ENCODE results near the gene ACP2.
A peak's percentile ranks its signal among the peaks of the same experiment; 100 is the strongest.
"Not testable (repeated sequence)": the region's sequence is repeated elsewhere in the genome, so short reads cannot be mapped to it uniquely, and the experiment has no call there.

ACP2 gene

GRCh38 chr11:47243454-47243853, 5.2 kb downstream of the ACP2 start:
- DNase-seq (ENCODE audit: low read depth), result no peak

DNA sequence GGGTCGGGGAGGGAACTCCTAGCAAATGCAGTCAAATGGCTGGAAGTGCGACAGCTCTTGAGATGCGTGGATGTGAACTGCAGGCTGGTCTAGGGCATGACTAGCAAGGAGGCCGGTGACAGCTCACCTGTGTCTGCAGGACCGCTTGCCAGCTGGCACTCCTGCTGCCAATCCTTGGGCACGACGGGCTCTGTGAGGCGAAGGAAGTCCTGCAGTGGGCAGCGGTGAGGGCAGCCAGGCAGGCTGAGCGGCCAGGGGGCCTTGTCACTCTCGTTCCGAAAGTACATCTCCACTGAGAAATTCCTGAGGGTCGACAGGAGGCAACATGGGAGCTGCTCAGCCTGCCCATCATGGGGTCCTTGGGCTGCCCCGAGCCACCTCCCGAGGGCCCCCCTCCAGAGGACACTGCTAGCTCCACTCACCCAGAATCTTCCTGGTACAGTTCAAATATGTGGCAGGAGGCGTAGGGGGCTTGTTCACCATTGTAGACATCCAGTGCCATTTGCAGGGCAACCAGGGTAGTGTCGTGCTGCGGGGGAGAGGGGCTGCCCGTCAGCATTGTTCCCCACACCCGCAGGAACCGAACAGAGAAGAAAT, 5.9 kb downstream of the ACP2 start:
- DNase-seq (ENCODE audit: low read depth), result no peak

DNA sequence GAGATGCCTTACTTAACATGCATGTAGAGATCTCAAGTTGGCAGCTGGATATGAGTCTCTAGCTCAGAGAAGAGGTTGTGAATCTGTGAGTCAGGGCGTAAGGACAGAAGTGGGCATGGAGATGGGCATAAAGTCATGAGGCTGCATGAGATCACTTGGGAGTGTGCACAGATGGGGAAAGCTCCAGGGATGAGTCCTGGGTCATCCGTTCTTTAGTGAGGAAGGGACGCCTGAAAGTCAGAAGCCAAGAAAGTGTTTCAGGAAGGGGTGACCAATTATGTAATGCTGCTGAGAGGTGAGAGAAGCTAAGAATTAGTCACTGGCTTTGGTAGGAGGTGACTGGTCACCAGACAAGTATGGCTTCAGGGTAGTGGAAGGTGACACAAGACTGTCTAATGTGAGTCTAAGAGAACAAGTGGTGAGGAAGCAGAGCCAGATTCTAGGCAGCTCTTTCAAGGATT, 6.7 kb downstream of the ACP2 start:
- DNase-seq (ENCODE audit: low read depth), result no peak

DNA sequence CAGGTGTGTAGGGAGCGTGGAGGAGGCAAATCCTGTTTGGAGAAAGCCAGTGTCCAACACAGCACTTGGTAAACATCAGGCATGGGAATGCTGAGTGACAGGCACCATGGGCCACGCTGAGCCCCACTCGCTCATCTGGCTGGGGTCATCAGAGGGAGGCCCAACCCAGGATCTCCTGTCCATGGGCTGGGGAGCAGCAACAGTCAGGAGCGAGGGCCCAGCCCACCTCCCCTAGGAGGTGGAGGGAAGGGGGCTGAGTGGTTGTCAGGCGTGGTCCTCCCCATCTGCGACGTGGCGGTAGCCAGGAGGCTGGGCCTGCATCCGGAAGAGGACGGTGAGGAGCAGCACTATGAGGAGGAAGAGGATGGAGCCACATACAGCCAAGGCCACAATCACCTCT, 8.8 kb downstream of the ACP2 start:
- no peak for DNase-seq (ENCODE audit: low read depth)

GRCh38 chr11:47236482-47236881, 12.1 kb downstream of the ACP2 start:
- DNase-seq (ENCODE audit: low read depth), result no peak

DNA sequence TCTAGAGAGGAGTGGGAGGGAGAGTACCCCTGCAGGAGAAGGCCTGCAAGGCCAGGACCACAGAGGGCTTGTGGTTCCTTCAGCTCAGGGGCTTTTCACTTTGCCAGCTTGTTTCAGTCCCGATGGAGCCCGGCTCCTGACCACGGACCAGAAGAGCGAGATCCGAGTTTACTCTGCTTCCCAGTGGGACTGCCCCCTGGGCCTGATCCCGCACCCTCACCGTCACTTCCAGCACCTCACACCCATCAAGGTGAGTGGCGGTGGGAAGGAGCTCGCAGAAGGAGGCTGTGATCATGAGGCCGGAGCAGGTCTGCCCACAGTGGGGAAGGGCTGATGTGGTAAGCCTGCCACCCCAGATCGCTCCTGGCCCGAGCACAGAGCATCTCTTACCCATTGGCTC, 13.5 kb downstream of the ACP2 start:
- DNase-seq (ENCODE audit: low read depth), result no peak

- DNase-seq (ENCODE audit: low read depth), result no peak
These were observed 13.9 kb downstream of the ACP2 start for GRCh38 chr11:47234669-47235100.

DNA sequence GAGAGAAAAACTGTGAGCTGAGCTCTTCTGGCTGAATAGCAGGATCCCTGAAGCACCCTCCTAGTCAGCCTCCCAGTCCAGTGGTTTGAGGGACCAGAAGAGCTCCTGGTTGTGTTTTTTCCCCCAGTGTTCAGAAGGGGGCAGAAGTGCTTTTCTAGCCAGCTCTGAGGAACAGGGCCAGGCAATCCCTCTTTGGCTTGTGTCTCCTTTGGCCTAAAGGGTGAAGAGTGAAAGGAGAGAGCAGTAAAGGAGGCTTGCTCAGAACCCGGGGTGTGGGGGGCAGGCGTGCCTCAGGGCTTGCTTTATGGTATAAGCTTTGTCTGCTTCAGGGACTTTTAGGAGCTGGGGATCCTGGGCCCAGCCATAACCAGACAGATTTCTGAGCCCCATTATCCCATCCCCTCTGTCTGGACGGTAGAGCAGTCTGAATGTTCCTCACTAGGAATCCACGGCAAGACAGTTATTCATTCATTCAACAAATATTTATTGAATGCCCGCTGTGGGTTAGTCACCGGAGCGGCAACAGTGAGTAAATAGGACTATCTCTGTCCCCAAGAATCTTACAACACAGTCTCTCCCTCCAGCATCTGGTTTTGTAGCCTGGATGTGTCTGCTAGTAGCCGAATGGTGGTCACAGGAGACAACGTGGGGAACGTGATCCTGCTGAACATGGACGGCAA, 14.5 kb downstream of the ACP2 start:
- DNase-seq (ENCODE audit: low read depth), result no peak

DNA sequence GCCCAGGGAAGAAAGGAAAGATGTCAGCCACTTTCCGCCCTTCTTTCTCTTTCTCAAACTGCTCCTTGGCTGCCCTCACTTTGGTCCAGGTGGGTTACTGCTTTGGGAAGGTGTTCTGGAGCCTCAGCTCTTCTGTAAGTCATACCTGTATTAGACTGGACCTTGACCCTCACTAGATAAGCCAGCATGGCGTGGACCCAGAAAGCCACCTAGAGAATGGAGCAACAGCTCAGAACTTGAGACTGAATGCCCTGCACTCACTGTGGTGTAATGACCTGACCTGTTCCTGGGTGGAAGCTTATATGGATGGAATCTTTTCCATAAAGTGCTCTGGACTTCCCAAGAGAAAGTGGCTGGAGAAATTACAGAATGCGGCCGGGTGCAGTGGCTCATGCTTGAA, 15.6 kb downstream of the ACP2 start:
- DNase-seq (ENCODE audit: low read depth), result no peak

DNA sequence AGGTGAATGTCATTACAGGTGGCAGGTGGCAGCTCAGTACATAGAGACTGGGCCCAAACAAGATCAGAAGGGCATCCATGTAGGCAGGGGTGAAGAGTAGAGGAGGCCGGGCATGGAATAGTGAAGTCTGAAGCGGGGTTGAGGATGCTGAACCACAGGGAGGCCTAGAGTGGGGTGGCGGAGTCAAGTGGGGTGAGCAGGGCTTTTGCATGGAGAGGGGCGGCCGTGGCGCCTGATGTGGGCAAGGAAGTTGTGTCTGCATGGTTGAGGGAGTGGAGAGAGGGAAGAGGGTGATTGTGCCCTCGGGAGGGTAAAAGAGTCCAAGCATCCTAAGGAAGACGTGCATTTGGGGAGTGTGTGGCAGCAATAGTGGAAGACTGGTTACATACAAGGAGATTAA, 19.5 kb downstream of the ACP2 start:
- DNase-seq (ENCODE audit: low read depth), result no peak

- DNase-seq (ENCODE audit: low read depth), result no peak
These were observed 22.8 kb downstream of the ACP2 start for GRCh38 chr11:47225552-47226400.

- no peak for DNase-seq (ENCODE audit: low read depth)
These were observed 25.9 kb downstream of the ACP2 start for GRCh38 chr11:47222696-47223095.

DNA sequence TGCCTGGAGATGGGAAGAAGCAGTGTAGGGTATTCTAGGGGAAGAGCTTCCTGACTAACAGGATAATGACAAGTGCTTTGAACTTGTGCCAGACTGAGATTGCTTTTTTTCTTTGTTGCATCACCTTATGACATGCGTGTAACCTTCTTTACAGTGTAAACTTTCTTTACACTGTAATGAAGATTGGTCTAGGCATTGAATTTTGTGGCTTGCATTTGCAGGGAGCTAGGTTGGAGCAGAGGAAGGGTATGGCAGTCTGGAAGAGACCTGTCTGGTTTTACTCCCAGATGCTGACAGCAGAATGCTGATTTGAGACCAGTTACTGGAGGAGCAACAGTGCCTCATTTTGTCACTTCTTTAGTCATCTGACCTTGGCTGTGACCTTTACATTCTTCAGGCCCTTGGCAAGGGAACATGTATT, 28.2 kb downstream of the ACP2 start:
- no peak for DNase-seq (ENCODE audit: low read depth)

GRCh38 chr11:47216121-47216798, 32.4 kb downstream of the ACP2 start:
- peak; percentile 38 for DNase-seq (ENCODE audit: low read depth)

- no peak for DNase-seq (ENCODE audit: low read depth)
These were observed 33.2 kb downstream of the ACP2 start for GRCh38 chr11:47215366-47215910.

- peak; percentile 64 for DNase-seq (ENCODE audit: low read depth)
These were observed 34.6 kb downstream of the ACP2 start for GRCh38 chr11:47213950-47214565.

GRCh38 chr11:47212938-47213337, 35.7 kb downstream of the ACP2 start:
- DNase-seq (ENCODE audit: low read depth), result no peak

- DNase-seq (ENCODE audit: low read depth), result no peak
These were observed 40.0 kb downstream of the ACP2 start for GRCh38 chr11:47208628-47209027.

DNA sequence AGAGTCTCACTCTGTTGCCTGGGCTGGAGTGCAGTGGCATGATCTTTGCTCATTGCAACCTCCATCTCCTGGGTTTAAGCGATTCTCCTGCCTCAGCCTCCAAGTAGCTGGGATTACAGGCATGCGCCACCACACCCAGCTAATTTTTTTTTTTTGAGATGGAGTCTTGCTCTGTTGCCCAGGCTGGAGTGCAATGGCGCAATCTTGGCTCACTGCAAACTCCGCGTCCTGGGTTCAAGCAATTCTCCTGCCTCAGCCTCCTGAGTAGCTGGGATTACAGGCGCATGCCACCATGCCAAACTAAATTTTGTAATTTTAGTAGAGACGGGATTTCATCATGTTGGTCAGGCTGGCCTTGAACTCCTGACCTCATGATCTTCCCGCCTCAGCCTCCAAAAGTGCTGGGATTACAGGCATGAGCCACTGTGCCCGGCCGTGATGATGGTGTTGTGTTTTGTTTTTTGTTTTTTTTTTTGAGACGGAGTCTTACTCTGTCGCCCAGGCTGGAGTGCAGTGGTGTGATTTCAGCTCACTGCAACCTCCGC, 40.5 kb downstream of the ACP2 start:
- not testable (repeated sequence) for DNase-seq (ENCODE audit: low read depth)

DNA sequence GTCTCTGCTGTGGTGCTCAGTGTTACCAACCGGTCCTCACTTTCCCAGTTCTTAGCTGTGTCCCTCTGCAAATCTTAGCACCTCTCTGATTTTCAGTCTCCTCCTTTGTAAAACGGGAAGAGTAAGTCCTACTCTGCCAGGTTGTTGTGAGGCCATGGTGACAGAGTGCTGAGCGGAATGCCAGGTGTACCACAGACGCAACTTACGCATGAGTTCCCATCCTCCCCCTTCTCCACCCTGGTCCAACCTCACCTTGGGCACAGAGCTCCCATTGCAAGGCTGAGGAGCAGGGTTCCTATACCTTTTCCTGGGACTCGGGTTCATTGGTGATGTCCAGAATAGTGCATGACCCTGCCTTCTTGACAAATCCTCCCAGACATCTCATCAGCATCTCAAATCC, 41.2 kb downstream of the ACP2 start:
- DNase-seq (ENCODE audit: low read depth), result no peak

- DNase-seq (ENCODE audit: low read depth), result not testable (repeated sequence)
These were observed 42.0 kb downstream of the ACP2 start for GRCh38 chr11:47206577-47206976.
